ENCODE data around the gene MSN.

GRCh38 chrX:65657659-65658058 is 9.8 kb upstream of the MSN start:
- TF ChIP-seq EZH2 (IDR thresholded peaks at IDR 0.05) (no peak), POLR2AphosphoS5 (IDR thresholded peaks at IDR 0.05; ENCODE audit: borderline replicate concordance, low read depth, low read length) (no peak), FOXP2 (optimal IDR thresholded peaks at IDR 0.05; ENCODE audit: control extremely low read depth, extremely low read length, insufficient read depth) (no peak)
